ENCODE results near the gene DNM3.

DNA sequence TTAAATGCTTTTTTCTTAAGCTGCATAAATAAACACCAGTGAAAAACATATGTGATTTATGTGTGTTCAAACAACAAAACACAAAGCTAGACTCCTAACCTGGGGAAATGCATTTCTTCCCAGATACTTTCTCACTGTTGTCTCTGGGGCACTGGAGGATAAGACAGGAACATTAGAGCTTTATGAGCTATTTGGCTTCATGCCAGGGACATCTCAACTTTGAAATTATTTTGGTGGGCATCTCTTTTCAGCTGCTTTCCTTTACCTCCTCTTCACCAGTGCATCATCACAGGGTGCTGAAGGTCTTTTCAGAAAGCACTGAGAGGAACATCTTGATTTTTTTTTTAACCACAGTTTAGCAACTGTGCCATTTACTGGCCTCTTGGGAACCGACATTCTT, 212.9 kb downstream of the DNM3 start:
- no peak for TF ChIP-seq POLR2AphosphoS5 (IDR thresholded peaks at IDR 0.05; ENCODE audit: low read depth, low read length)
- TF ChIP-seq, protein P1, sequence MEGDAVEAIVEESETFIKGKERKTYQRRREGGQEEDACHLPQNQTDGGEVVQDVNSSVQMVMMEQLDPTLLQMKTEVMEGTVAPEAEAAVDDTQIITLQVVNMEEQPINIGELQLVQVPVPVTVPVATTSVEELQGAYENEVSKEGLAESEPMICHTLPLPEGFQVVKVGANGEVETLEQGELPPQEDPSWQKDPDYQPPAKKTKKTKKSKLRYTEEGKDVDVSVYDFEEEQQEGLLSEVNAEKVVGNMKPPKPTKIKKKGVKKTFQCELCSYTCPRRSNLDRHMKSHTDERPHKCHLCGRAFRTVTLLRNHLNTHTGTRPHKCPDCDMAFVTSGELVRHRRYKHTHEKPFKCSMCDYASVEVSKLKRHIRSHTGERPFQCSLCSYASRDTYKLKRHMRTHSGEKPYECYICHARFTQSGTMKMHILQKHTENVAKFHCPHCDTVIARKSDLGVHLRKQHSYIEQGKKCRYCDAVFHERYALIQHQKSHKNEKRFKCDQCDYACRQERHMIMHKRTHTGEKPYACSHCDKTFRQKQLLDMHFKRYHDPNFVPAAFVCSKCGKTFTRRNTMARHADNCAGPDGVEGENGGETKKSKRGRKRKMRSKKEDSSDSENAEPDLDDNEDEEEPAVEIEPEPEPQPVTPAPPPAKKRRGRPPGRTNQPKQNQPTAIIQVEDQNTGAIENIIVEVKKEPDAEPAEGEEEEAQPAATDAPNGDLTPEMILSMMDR (IDR thresholded peaks at IDR 0.05; ENCODE audit: control extremely low read depth in 1 of 3, insufficient read depth in 1 of 3, low read depth in 1 of 3, low read length in 3 of 3), result no peak
- no peak for TF ChIP-seq RAD21 (IDR thresholded peaks at IDR 0.05 in 1 of 2, conservative IDR thresholded peaks at IDR 0.05 in 1 of 2; ENCODE audit: low read depth in 2 of 2, low read length in 2 of 2)
- TF ChIP-seq POLR2A (IDR thresholded peaks at IDR 0.05; ENCODE audit: control extremely low read depth in 1 of 2, low read depth in 2 of 2, low read length in 2 of 2), result no peak
- TF ChIP-seq RXRA (IDR thresholded peaks at IDR 0.05; ENCODE audit: insufficient read depth, low read depth, low read length), result no peak
- no peak for TF ChIP-seq EP300 (IDR thresholded peaks at IDR 0.05; ENCODE audit: borderline replicate concordance in 1 of 2, low read depth in 2 of 2, low read length in 2 of 2)
- TF ChIP-seq YY1 (IDR thresholded peaks at IDR 0.05; ENCODE audit: low read depth, low read length), result no peak
- TF ChIP-seq TEAD4 (IDR thresholded peaks at IDR 0.05; ENCODE audit: low read depth, low read length), result no peak
- TF ChIP-seq SP1 (IDR thresholded peaks at IDR 0.05; ENCODE audit: low read depth, low read length), result no peak
- TF ChIP-seq EZH2 (IDR thresholded peaks at IDR 0.05; ENCODE audit: low read depth, low read length, severe bottlenecking), result no peak
- no peak for TF ChIP-seq CHD1 (IDR thresholded peaks at IDR 0.05; ENCODE audit: low read depth, low read length)

Data from H1 (cell line).